RWPE1 (cell line): Measurements from ENCODE around the gene RNF180.
A peak's percentile ranks its signal among the peaks of the same experiment; 100 is the strongest.

Source experiments
- CTCF ChIA-PET: fragments of 350-600 bp; sonication (Branson Sonifier 250); formaldehyde crosslinking; extraction: SDS; loops from one replicate; lab custom pipeline; 2021; lab: Yijun Ruan, JAX
- POLR2A ChIA-PET: fragments of 400-600 bp; formaldehyde crosslinking; extraction: SDS; loops from one replicate; lab custom pipeline; 2020; ENCODE audit warnings: antibody characterized with exemption; ENCODE audit not compliant: low non-redundant PET; lab: Yijun Ruan, JAX
- DNase-seq: peaks from one replicate; pipeline ENCODE4 v3.0.0; 2012; ENCODE audit warnings: low spot score
- H3K27ac ChIP-seq: fragments of 450-650 bp; 2 replicates; pipeline ENCODE4 v1.5.1; 2017
- TF ChIP-seq, protein P1 (sequence below): fragments of 450-650 bp; conservative IDR thresholded peaks from 2 replicates; pipeline ENCODE4 v1.5.1; 2017; ENCODE audit warnings: low read depth, mild to moderate bottlenecking

RNF180 gene

DNA sequence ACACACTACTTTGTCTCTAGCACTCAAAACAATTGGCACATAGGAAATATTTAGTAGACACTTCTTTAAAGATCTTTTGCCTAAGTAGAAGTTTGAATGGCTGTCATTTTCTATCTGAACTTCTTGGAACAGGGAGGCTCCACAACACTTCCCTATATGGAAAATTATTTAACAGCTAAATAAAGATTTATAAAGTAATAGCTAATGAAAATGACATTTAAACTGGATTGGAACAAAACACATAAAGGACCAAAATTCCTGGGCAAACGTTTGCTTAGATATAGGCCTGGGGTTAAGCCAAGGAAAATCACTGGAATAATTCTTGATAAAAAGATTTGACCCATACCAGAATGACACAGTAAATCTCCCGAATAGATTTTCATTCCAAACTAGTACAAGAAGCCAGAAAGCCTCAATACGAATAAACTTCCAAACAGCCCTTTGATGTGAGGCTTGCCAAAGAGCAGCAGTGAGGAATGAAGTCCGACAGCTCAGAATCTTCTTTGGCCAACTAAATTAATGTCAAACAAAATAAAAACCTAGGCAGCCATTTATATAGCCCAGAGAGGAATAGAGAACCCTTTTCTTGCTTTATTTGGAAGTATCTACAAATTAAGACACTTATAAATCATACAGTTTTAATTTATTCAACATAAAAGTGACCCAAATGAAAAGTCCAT lies 20.3 kb upstream of the RNF180 start:
- POLR2A ChIA-PET: no interaction called here
- H3K27ac ChIP-seq: no peak overlapping the region
- TF ChIP-seq, protein P1, sequence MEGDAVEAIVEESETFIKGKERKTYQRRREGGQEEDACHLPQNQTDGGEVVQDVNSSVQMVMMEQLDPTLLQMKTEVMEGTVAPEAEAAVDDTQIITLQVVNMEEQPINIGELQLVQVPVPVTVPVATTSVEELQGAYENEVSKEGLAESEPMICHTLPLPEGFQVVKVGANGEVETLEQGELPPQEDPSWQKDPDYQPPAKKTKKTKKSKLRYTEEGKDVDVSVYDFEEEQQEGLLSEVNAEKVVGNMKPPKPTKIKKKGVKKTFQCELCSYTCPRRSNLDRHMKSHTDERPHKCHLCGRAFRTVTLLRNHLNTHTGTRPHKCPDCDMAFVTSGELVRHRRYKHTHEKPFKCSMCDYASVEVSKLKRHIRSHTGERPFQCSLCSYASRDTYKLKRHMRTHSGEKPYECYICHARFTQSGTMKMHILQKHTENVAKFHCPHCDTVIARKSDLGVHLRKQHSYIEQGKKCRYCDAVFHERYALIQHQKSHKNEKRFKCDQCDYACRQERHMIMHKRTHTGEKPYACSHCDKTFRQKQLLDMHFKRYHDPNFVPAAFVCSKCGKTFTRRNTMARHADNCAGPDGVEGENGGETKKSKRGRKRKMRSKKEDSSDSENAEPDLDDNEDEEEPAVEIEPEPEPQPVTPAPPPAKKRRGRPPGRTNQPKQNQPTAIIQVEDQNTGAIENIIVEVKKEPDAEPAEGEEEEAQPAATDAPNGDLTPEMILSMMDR: no peak
- no peak for DNase-seq
- CTCF ChIA-PET: interaction anchor here (0.6 kb wide), 1 partner anchor 61 kb away, joined by 4 read pairs; no protein-coding TSS in a partner anchor

DNA sequence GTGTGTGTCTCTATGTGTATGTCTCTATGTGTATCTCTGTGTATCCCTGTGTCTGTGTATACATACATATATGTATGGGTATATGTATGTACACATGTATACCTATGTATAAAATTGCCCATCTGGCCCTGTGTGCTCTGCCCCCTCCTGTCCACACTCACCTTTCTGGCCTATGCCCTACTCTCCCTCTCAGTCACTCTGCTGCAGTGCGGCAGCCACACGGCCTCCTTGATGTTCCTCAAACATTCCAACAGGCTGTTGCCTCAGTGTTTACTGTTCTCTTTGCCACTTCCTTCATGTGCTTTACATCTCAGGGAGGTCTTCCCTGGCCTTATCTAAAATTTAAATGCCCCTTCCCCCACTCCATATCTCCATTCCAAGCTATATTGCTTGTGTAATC lies 18.3 kb upstream of the RNF180 start:
- no peak for DNase-seq
- ChIA-PET CTCF (interaction anchor here (0.5 to 1.8 kb wide), 17 partner anchors 10 to 746 kb away, joined by 3 to 18 read pairs (median 5); no protein-coding TSS in a partner anchor), POLR2A (no interaction called here)
- no peak overlapping the region for H3K27ac ChIP-seq
- TF ChIP-seq, protein P1: no peak

DNA sequence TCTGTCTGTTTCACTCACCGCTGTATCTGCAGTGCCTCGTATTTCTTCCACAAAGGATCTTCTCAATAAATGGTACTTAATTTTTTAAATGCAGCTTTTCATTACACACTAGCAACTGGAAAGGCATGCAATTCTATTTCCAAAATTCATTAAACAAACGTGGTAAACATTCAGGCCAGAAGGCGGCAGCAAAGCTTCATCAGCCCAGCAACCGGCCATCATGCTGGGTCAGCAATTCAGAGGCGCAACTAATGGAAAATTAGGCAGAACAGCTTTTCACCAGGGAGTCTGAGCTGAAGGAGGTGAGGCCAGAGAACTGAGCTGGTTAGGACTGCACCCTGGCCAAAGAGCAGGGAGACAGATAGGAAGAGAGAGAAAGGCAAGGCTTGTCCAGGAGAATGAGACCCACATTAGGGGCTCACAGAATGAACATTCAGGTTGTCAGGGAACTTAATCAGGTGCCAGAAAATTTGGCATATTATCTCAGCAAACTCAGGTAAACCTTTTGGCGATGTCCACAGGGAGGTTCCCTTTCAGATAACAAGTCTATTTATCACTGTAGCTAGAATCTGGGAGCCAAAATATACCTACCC lies 17.7 kb upstream of the RNF180 start:
- no peak overlapping the region for H3K27ac ChIP-seq
- TF ChIP-seq, protein P1: peak; percentile 88
- DNase-seq: peak; percentile 62
- ChIA-PET CTCF (interaction anchor here (0.5 to 1.8 kb wide), 24 partner anchors 9 to 747 kb away, joined by 3 to 18 read pairs (median 4); no protein-coding TSS in a partner anchor), POLR2A (no interaction called here)

DNA sequence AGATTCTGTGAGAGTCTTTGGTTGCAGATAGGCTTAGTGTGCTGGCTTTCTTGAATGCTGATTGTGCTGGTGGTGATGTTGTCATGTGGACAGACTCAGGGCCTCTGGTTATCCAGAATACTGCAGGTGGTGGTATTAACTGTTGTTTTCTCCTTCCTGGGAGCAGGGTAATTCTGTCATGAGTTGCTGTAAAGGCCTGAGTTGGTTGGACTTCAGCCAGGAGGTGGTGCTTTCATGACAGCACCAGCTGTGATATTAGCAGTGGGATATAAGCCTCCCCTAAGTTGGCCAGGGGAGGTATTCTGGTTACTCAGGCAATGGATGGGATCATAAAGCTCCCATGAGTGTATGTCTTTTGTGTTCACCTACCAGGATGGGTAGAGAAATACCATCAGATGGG lies 16.4 kb upstream of the RNF180 start:
- H3K27ac ChIP-seq: no peak overlapping the region
- no peak for DNase-seq
- CTCF ChIA-PET: no interaction called here
- POLR2A ChIA-PET: no interaction called here
- TF ChIP-seq, protein P1: no peak

DNA sequence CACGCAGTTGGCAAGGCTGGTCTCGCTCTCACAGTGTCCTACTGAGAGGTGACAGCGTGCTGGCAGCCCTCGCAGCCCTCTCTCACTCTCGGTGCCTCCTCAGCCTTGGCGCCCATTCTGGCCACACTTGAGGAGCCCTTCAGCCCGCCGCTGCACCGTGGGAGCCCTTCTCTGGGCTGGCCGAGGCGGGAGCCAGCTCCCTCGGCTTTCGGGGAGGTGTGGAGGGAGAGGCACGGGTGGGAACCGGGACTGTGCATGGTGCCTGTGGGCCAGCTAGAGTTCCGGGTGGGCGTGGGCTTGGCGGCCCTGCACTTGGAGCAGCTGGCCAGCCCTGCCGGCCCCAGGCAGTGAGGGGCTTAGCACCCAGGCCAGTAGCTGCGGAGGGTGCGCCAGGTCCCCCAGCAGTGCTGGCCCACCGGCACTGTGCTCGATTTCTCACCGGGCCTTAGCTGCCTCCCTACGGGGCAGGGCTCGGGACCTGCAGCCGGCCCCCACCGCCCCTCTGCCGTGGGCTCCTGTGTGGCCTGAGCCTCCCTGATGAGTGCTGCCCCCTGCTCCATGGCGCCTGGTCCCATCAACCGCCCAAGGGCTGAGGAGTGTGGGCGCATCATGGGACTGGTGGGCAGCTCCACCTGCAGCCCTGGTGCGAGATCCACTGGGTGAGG lies 15.7 kb upstream of the RNF180 start:
- TF ChIP-seq, protein P1: no peak
- CTCF ChIA-PET: no interaction called here
- no peak for DNase-seq
- no peak overlapping the region for H3K27ac ChIP-seq
- POLR2A ChIA-PET: no interaction called here

DNA sequence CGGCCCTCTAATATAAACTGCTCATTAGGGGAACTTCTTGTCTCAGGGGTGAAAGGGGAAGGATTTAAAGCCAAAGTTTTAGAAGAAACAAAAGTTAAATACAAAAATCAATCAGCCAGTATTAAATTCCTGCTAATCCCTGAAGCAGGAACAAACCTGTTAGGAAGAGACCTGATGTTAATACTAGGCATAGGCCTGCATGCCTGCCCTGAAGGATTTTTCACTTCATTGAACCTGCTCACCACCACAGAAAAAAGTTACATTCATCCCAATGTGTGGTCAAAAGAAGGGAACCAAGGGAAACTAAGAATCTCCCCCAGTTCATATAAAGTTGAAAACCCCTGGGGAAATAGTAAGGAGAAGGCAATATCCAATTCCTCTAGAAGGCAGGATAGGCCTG lies 9.4 kb upstream of the RNF180 start:
- no peak for DNase-seq
- POLR2A ChIA-PET: no interaction called here
- CTCF ChIA-PET: interaction anchor here (0.7 kb wide), 1 partner anchor 527 kb away, joined by 3 read pairs; no protein-coding TSS in a partner anchor
- TF ChIP-seq, protein P1: no peak
- H3K27ac ChIP-seq: no peak overlapping the region
